Medulla oblongata (tissue), 1 donor: ENCODE data around the gene SENP1.
"Not testable (repeated sequence)": the region's sequence is repeated elsewhere in the genome, so short reads cannot be mapped to it uniquely, and the experiment has no call there.

ENCODE experiments used
- DNase-seq: peaks from one replicate; pipeline ENCODE4 v3.0.0-alpha.2; 2015; ENCODE audit errors: extremely low spot score

SENP1 gene

GRCh38 chr12:48111312-48111693 lies 5.4 kb upstream of the SENP1 start:
- not testable (repeated sequence) for DNase-seq

DNA sequence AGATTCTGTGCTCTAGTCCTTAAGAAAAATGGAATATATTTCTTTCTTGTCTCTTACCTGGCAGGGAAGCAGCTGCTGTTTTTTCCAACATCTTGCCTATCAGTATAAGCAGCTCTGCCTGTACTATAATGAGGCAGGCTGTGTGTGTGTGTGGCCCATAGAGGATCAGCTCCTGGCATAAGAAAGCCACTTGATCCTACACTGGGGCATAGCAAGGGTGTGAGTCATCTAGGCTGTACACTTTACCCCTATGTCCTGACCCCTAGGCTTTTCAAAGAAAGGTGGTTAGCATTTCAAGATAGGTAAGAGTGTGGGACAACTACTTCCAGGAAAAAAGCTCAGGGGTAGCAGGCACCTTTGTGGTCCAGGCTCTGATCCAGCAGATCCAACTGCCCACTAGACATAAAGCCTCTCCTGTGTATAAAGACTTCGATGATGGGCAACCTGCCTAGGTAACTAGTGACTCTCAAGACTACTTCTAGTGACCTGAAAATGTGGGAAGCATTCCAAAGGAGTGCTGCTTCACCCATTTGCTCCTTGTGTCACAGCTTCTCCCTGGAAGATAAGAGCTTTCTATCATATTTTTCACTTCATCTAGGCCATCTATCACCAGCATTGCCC lies 4.9 kb upstream of the SENP1 start:
- DNase-seq = no peak

- DNase-seq = no peak
These were observed 3.5 kb upstream of the SENP1 start for GRCh38 chr12:48109424-48109823.

- no peak for DNase-seq
These were observed 1.1 kb upstream of the SENP1 start for GRCh38 chr12:48106681-48107613.

DNA sequence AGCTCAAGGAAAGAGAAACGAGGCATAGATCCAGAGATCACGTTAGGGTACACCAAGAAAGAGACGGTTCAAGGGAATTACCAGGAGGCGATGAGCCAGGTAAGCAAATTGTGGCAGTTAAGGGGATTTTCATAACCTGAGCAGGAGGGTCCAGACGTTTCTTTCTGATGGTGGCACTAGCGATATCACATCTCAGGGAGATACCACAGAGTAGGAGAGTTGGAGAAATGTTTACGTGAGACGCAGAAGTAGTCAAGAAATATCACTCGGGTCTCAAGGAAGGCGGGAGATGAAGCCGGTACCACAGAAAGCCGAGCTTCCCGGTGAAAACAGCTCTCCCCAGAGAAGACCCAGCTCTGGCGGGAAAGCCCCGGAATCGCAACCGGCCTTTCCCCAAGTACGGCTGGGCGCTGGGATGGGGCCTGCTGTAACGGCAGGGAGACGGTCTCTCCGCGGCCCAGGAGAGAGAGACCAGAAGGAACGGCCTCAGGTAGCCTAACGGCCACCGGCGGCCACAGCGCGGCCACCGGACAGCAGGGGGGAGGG lies 485 bp downstream of the SENP1 start:
- peak; percentile 15 for DNase-seq

GRCh38 chr12:48104531-48104930 lies 1.3 kb downstream of the SENP1 start:
- DNase-seq = no peak

GRCh38 chr12:48092611-48093010 lies 13.3 kb downstream of the SENP1 start:
- DNase-seq = no peak

GRCh38 chr12:48086327-48086726 lies 19.6 kb downstream of the SENP1 start:
- DNase-seq = no peak

DNA sequence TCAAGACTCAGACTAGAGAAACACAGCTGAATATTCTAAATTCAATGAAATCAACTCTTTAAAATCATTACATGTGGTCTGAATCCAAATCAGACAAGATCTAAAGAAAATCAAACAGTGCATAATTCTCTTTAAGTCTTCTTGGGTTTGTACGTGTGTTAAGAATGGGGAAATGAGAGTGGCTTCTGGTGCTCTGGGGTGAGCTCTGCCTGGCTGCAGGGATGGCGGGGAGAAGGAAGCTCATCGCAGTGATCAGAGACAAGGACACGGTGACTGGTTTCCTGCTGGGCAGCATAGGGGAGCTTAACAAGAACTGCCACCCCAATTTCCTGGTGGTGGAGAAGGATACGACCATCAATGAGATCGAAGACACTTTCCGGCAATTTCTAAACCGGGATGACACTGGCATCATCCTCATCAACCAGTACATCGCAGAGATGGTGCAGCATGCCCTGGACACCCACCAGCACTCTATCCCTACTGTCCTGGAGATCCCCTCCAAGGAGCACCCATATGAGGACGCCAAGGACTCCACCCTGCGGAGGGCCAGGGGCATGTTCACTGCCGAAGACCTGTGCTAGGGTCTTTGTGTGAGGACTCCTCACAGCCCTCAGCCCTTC lies 20.9 kb downstream of the SENP1 start:
- DNase-seq = no peak

GRCh38 chr12:48084066-48084465 lies 21.8 kb downstream of the SENP1 start:
- peak; percentile 46 for DNase-seq

DNA sequence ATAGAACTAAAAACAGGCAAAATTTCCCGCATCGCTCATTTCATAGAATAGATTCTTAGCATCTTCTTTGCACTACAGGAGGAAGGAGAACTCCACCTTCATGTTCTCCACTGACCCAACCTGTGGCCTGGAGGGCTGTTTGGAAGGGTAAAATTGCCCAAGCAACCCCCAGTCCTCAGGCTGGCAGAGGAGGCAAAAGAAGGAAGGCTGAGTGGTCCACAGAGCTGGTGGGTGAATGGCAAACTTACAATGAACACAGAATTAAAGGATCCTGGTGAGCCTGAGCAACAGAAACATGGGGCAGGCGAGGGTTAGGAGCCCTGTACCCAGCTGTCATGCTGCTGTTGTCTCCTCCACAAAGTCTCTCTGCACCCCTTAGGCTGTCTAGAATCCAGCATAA lies 25.1 kb downstream of the SENP1 start:
- no peak for DNase-seq

GRCh38 chr12:48080285-48080684 lies 25.6 kb downstream of the SENP1 start:
- no peak for DNase-seq

- no peak for DNase-seq
These were observed 27.0 kb downstream of the SENP1 start for GRCh38 chr12:48078901-48079300.

GRCh38 chr12:48077111-48077510 lies 28.8 kb downstream of the SENP1 start:
- DNase-seq = no peak

GRCh38 chr12:48075832-48076231 lies 30.0 kb downstream of the SENP1 start:
- no peak for DNase-seq

DNA sequence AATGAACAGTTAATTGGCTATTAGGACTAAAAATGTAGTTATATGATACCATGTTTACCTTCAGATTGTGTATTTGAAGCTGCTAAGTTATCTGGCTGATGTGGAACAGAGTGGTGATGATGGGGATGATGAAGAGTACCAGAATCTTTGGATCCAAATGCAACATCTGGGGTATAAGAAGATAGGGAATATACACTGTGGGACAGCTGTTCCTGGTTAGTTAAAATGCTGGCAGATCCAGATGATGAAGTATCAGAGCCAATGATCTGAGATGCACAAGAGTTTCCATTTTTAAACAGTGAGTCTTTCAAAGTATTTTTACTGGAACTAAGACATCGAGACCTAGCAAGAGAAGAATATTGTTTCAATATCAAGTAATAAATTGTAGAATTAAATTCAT lies 31.6 kb downstream of the SENP1 start:
- DNase-seq = no peak

DNA sequence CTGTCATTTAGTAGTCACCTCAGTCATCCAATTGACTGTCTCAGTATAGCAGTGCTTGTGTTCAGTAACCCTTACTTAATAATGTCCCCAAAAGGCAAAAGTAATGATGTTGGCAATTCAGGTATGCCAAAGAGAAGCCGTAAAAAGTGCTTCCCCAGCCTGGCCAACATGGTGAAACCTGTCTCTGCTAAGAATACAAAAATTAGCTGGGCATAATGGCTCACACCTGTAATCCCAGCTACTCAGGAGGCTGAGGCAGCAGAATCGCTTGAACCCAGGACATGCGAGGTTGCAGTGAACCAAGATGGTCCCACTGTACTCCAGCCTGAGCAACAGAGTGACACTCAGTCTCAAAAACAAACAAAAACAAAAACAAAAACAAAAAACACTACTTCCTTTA lies 33.6 kb downstream of the SENP1 start:
- DNase-seq = no peak

GRCh38 chr12:48071808-48072207 lies 34.1 kb downstream of the SENP1 start:
- no peak for DNase-seq

DNA sequence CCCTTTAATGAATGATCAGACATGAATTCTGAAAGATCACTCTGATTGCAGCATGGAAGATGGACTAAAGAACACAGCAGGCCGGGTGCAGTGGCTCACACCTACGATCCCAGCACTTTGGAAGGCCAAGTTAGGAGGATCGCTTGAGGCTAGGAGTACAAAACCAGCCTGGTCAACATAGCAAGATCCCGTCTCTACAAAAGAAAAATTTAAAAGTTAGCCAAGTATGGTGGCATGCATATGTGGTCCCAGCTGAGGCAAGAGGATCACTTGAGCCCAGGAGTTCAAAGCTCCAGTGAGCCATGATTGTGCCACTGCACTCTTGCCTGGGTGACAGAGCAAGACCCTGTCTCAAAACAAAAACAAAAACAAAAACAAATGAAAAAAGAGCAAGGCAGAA lies 35.1 kb downstream of the SENP1 start:
- no peak for DNase-seq

DNA sequence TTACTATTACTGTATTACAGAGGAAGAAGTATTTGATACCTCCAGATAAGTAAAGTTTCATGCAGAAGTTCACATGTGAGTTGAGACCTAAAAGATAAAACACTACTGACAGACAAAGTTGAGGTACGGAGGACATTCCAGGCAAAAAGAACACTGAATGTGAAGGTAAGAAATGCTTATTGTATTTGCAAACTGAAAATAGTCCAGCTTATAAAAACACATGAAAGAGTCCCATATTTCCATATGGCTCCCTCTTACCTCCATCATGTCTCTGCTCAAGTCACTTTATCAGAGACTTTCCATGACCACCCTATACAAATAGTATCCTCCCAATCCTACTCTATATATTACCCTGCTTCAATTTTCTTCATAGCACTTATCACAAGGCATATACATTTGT lies 35.8 kb downstream of the SENP1 start:
- no peak for DNase-seq

- DNase-seq = no peak
These were observed 36.6 kb downstream of the SENP1 start for GRCh38 chr12:48069241-48069640.

DNA sequence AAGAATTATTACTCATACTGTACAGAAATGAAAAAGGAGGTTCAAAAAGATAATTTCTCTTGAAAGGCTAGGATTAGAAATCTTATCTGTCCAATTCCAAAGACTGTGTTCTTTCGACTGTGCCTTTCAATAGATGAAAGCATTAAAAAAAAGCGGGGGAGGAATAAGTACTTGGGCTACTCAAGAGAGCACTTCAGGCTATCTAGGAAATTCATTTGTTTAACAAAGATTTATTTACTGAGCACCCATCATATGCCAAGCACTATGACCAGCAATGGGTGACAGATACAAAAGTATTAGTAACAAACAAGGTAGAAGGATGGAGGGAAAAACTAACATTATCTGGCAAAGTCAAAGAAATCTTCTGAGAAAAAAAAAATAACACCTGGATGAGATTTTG lies 37.4 kb downstream of the SENP1 start:
- no peak for DNase-seq
